HepG2 (cell line): ENCODE measurements around the gene SAMD8. TPM values are rescaled to one million over a fixed set of nuclear protein-coding genes. Genes with fewer than 3 reads are reported as not detected.
A peak's percentile ranks its signal among the peaks of the same experiment; 100 is the strongest.

Experiments
- AKAP8 ChIP-seq: sonication (generic); formaldehyde crosslinking; IDR thresholded peaks from 2 replicates; pipeline ENCODE4 v1.5.1; 2020; ENCODE audit warnings: mild to moderate bottlenecking, missing genetic modification reagents
- ARNT2 ChIP-seq: sonication (generic); formaldehyde crosslinking; IDR thresholded peaks from 2 replicates; pipeline ENCODE4 v1.8.0; 2022; ENCODE audit warnings: mild to moderate bottlenecking, low read depth, missing genetic modification reagents, moderate library complexity
- ATM ChIP-seq: fragments of 450-650 bp; IDR thresholded peaks from 2 replicates; pipeline ENCODE4 v1.7.1; 2017; ENCODE audit warnings: mild to moderate bottlenecking, borderline replicate concordance
- CCDC6 ChIP-seq: sonication (generic); formaldehyde crosslinking; IDR thresholded peaks from 2 replicates; pipeline ENCODE4 v1.8.1; 2022; ENCODE audit warnings: mild to moderate bottlenecking, missing genetic modification reagents, moderate library complexity
- DMAP1 ChIP-seq: IDR thresholded peaks from 2 replicates; pipeline ENCODE4 v1.6.1; 2016
- IRF2 ChIP-seq: IDR thresholded peaks from 2 replicates; pipeline ENCODE4 v1.6.1; 2018; ENCODE audit warnings: missing genetic modification reagents, missing compliant biosample characterization
- MATR3 ChIP-seq: sonication (generic); formaldehyde crosslinking; IDR thresholded peaks from 2 replicates; pipeline ENCODE4 v1.4.0; 2020; ENCODE audit warnings: missing genetic modification reagents
- MLX ChIP-seq: IDR thresholded peaks from 2 replicates; pipeline ENCODE4 v1.6.1; 2016
- MTA3 ChIP-seq: sonication (generic); formaldehyde crosslinking; IDR thresholded peaks from 2 replicates; pipeline ENCODE4 v1.4.0; 2020; ENCODE audit warnings: missing genetic modification reagents
- PRDM15 ChIP-seq: sonication (generic); formaldehyde crosslinking; IDR thresholded peaks from 2 replicates; pipeline ENCODE4 v1.4.0; 2020; ENCODE audit warnings: missing genetic modification reagents
- RAD21 ChIP-seq: fragments of 450-650 bp; formaldehyde crosslinking; IDR thresholded peaks from 2 replicates; pipeline ENCODE4 v1.5.0; 2020; ENCODE audit warnings: mild to moderate bottlenecking
- SAP130 ChIP-seq: IDR thresholded peaks from 2 replicates; pipeline ENCODE4 v1.6.1; 2016; ENCODE audit warnings: low read depth
- SMAD1 ChIP-seq: sonication (generic); formaldehyde crosslinking; IDR thresholded peaks from 2 replicates; pipeline ENCODE4 v1.4.0; 2020; ENCODE audit warnings: missing genetic modification reagents, low read depth, mild to moderate bottlenecking, borderline replicate concordance
- SRF ChIP-seq: IDR thresholded peaks from 2 replicates; pipeline ENCODE4 v1.6.1; 2011; ENCODE audit warnings: mild to moderate bottlenecking, low read depth, low read length, moderate library complexity
- TARDBP ChIP-seq: sonication (generic); formaldehyde crosslinking; IDR thresholded peaks from 2 replicates; pipeline ENCODE4 v1.8.0; 2022; ENCODE audit warnings: mild to moderate bottlenecking, missing genetic modification reagents
- THAP11 ChIP-seq: IDR thresholded peaks from 2 replicates; pipeline ENCODE4 v1.6.1; 2016; ENCODE audit warnings: missing biosample characterization, missing genetic modification reagents
- ZBTB26 ChIP-seq: IDR thresholded peaks from 2 replicates; pipeline ENCODE4 v1.6.1; 2016; ENCODE audit warnings: missing compliant biosample characterization, missing genetic modification reagents, borderline replicate concordance
- ZFP36 ChIP-seq: fragments of 150-350 bp; IDR thresholded peaks from 2 replicates; pipeline ENCODE4 v1.6.1; 2018; ENCODE audit warnings: borderline replicate concordance, low read length, low read depth; ENCODE audit not compliant: partially characterized antibody
- ZFP36L1 ChIP-seq: sonication (generic); formaldehyde crosslinking; IDR thresholded peaks from 2 replicates; pipeline ENCODE4 v1.8.0; 2022; ENCODE audit warnings: mild to moderate bottlenecking, missing genetic modification reagents, moderate library complexity
- ZFP82 ChIP-seq: sonication (generic); formaldehyde crosslinking; IDR thresholded peaks from 2 replicates; pipeline ENCODE4 v1.5.1; 2020; ENCODE audit warnings: mild to moderate bottlenecking, missing genetic modification reagents, borderline replicate concordance
- ZNF292 ChIP-seq: sonication (generic); formaldehyde crosslinking; IDR thresholded peaks from 2 replicates; pipeline ENCODE4 v1.8.1; 2022; ENCODE audit warnings: mild to moderate bottlenecking, low read depth, missing genetic modification reagents, borderline replicate concordance
- ZNF296 ChIP-seq: sonication (generic); formaldehyde crosslinking; conservative IDR thresholded peaks from 2 replicates; pipeline ENCODE4 v1.5.0; 2020; ENCODE audit warnings: mild to moderate bottlenecking, missing genetic modification reagents
- ZSCAN30 ChIP-seq: sonication (generic); formaldehyde crosslinking; IDR thresholded peaks from 2 replicates; pipeline ENCODE4 v1.5.0; 2020; ENCODE audit warnings: mild to moderate bottlenecking, missing genetic modification reagents
- ZXDC ChIP-seq: sonication (generic); formaldehyde crosslinking; IDR thresholded peaks from 2 replicates; pipeline ENCODE4 v1.5.0; 2020; ENCODE audit warnings: mild to moderate bottlenecking, missing genetic modification reagents
- polyA plus RNA-seq, 8 experiments: library from polyadenylated mRNA; depleted of rRNA in 3 of 8; stranded (reverse) in 7 of 8; unstranded in 1 of 8; fragments of >200 nt; fragmentation: Illumina TruSeq in 4 of 8; extraction: Trizol in 4 of 8; gene quantifications; 2 replicates each; pipeline versions ENCODE4 v1.2.1 to v1.2.3, GENCODE V29; 2011 to 2016; ENCODE audit warnings: low read depth in 4 of 8, missing spikeins in 1 of 8, mixed read lengths in 1 of 8; ENCODE audit not compliant: insufficient read depth in 1 of 8
- total RNA-seq, 5 experiments: library from RNA; depleted of rRNA; stranded (reverse); fragments of >200 nt; fragmentation: Illumina TruSeq; extraction: Trizol; gene quantifications; 2 replicates each; pipeline ENCODE4 v1.2.3, GENCODE V29; 2016; ENCODE audit warnings: low read depth in 1 of 5

SAMD8 gene
- total and polyA plus RNA-seq, 2 of the 13 experiments (the other 11 are each of a cell fraction or from before 2014, with no cell fraction given): 10.4 to 13.2 TPM

GRCh38 chr10:75111907-75112679 is 637 bp downstream of the SAMD8 start (continued):
- TF ChIP-seq PRDM15 (CRISPR knock-in tag): no peak
- no peak for TF ChIP-seq ZSCAN30
- no peak for TF ChIP-seq MLX
- no peak for TF ChIP-seq SMAD1 (CRISPR knock-in tag)
- TF ChIP-seq IRF2 (CRISPR knock-in tag): no peak
- TF ChIP-seq ZBTB26 (CRISPR knock-in tag): no peak
- peak; percentile 8; the same call in 1 of the 2 replicates for TF ChIP-seq TARDBP
- TF ChIP-seq MTA3 (CRISPR knock-in tag): no peak
- no peak for TF ChIP-seq ZNF292
- no peak for TF ChIP-seq SRF
- 0 out of 2 replicates have a peak, but pooled peaks have one; percentile 14 for TF ChIP-seq SAP130 (CRISPR knock-in tag)
- no peak for TF ChIP-seq ZFP36L1
- no peak for TF ChIP-seq ZFP36
- no peak for TF ChIP-seq ARNT2 (CRISPR knock-in tag)
- no peak for TF ChIP-seq ZXDC
- no peak for TF ChIP-seq RAD21 (CRISPR knock-in tag)
- no peak for TF ChIP-seq ZNF296
- TF ChIP-seq ATM: no peak
- no peak for TF ChIP-seq ZFP82 (CRISPR knock-in tag)
- no peak for TF ChIP-seq THAP11
- no peak for TF ChIP-seq CCDC6 (CRISPR knock-in tag)
- no peak; the same call in 1 of the 2 replicates for TF ChIP-seq DMAP1 (CRISPR knock-in tag)
- TF ChIP-seq AKAP8 (CRISPR knock-in tag): no peak
- no peak for TF ChIP-seq MATR3 (CRISPR knock-in tag)
